ENCODE results near the gene PPM1E.
"Not testable (repeated sequence)": the region's sequence is repeated elsewhere in the genome, so short reads cannot be mapped to it uniquely, and the experiment has no call there.

Gene PPM1E

DNA sequence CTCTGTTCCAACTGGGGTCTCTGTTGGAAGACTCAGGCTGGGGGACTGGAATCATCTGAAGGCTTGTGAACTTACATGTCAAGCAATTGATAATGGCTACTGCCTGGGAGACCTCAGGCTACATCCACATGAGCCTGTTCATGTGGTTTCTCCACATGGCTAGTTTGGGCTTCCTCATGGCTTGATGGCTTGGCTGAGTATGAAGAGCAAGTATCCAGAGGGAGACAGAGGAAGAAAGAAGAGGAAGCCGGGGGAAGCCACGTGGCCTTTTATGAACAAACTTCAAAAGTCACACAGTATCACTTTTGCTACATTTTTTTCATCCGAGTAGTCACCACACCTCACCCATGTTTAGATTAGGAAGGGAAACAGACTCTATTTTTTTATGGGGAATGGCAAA is 192.2 kb downstream of the PPM1E start:
- peak; percentile 17 for DNase-seq (ENCODE audit: low read depth)

DNA sequence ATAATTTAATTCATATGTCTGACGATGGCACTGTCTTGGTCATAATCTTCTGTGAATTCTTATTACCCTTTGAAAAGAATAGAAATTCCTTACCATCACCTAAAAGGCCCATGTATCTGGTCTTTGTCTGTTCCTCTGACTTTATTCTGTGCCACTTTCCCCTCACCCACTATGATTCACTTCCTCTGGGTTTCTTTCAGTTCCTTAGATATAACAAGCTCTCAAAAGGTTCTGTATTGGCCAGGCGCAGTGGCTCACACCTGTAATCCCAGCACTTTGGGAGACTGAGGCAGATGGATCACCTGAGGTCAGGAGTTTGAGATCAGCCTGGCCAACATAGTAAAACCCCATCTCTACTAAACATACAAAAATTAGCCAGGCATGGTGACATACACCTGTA is 198.7 kb downstream of the PPM1E start:
- DNase-seq (ENCODE audit: low read depth) = peak; percentile 26

DNA sequence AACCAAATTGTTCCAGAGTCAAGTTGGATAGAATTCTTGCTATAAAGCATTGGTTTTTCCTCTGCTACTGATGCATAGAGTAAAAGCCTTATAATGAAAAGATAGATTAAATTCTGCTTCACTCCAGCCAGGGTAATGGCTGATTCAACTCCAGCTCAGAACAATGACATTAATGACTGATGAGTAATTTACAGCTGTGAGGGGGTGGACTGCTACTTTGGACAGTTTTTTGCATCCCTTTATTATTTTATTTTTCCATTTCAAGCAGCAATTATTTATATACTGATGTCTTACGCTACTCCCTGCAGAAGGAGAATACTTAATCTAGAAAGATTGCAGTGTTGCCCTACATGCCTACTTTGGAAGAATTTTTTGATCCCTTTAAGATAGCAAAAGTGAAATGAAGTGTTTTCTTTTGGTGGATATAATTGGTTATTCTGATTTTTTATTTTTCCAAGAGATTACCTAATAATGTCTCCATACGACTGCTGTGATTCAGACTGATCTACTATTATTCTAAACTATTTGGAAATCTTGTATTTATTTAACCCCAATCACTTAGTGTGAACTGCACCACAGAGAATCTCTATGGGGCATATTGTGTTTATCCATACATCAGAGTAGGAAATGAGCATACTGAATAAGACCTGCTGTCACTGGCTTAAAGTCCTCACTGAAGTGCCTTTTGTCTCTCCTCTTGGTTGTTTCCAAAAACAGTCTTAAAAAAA is 201.5 kb downstream of the PPM1E start:
- peak; percentile 61 for DNase-seq (ENCODE audit: low read depth)

DNA sequence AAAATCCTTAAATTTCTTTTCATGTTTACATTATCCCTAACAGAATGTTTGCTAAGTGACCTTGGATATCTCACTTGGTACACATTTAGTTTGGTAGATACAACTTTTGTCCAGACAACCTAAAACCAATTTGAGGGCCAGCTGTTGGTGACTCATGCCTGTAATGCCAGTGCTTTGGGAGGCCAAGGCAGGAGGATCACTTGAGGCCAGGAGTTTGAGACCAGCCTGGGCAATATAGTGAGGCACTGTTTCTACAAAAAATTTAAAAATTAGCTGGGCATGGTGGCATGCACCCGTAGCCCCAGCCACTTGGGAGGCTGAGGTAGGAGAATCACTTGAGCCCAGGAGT is 202.0 kb downstream of the PPM1E start:
- not testable (repeated sequence) for DNase-seq (ENCODE audit: low read depth)

DNA sequence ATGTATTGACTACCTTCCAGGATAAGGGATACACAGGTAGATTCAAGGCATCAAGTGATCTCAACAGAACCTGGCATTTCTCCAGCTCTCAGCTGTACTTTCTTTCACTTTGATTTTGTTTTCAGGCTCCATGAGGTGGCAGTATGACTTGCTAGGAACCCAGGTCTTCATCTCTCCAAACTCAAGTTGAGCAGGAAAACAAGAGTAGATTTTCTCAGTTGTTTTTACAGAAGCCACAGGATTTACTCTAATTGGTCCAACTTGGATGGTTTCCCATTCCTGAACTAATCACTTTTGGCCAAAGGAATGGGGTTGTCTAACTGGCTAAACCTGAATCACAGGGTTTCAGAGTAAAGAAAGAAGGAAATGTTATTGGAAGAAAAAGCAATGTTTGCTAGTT is 204.4 kb downstream of the PPM1E start:
- peak; percentile 76 for DNase-seq (ENCODE audit: low read depth)

DNA sequence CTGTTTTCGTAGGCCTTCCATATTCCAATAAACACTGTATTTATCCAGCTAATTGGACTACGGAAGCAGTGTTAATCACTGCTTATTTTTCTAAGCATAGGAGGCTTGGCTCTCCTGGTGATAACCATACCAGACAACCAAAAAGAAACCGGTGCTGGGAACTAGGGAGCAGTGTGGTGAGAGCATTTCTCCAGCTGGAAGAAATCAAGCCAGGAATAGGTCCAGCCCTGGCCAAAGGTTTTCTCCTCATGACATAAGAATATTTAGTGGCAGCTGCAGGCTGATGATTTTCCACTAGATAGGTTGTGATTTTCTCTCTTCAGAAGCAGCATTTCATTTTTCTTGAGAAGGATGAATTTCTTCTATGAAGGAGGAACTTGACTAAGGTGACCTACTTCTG is 209.6 kb downstream of the PPM1E start:
- no peak for DNase-seq (ENCODE audit: low read depth)

DNA sequence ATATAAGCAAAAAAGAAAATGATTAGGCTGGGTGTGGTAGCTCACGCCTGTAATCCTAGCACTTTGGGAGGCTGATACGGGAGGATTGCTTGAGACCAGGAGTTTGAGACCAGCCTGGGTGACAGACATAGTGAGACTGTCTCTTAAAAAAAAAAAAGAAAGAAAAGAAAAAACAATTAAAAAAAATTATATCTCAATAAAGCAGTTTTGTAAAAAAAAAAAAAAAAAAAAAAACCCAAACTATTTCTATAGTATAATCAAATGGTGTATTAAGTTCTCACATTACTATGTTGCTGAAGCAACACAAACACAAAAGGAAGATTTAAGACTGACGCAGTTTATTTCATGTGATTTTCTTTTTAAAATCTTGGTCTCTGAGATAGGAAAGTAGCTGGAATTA is 210.6 kb downstream of the PPM1E start:
- DNase-seq (ENCODE audit: low read depth) = no peak

DNA sequence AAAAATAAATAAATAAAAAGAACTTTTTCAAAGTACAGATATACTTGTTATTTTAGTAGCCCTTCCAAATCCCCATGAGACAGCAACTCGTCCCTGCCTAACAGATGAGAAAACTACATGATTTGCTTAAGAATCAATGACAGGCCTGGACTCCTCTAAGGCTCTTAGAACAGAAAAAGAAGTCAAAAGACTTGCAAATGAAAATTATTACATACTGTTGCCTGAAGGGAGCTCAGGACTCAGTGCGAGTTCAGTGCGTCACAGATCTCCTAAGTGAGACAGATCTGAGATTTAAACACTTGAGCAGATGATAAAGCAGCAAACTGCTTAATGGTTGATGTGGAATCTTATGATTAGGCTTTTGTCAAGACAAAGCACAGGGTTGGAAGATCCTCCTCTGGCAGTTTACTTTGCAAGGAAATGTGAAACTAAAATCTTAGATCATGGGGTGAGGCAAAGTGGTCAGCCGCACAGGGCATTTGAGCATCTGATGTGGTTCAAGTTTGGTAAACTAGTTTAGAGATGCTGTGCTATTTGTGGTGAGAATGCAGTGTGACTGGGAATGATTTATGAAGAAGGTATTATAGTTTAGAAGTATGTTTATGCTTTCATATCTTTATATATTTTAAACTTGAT is 212.9 kb downstream of the PPM1E start:
- no peak for DNase-seq (ENCODE audit: low read depth)

DNA sequence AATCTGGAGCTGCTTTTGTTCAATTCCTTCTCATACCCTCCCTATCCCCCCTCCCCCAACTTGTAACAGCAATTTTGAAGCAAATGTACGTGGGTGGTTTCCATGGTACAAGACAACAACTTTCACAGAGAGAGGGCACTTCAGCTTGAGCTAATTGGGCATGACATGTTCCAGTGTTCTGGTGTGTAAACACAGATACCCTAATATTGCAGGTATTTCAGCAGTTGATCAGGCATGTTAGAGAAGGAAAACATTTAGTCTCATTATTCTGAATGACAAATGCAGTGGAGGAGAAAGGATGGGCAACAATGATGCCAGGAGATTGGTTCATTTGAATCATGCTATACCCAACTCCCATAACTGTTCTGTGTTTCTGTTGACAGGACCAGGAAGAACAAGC is 213.5 kb downstream of the PPM1E start:
- DNase-seq (ENCODE audit: low read depth) = no peak

DNA sequence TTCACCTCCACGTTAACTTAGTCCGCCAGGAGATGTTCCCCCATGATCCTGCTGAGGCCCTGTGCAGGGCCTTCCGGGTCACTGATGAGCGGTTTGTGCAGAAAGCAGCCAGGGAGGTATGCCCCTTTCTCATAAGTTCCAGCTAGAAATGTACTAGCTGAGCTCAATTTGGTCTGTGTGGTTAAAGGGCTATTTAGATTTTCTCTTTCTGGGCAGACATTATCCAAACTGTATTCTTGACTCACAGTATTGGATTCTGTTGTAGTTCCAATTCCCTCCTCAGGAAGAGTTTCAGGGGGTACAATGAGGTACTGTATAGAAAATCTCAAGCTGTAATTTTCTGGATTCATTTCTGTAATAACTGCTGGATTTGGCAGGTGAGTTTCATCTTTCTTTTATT is 214.0 kb downstream of the PPM1E start:
- DNase-seq (ENCODE audit: low read depth) = no peak

DNA sequence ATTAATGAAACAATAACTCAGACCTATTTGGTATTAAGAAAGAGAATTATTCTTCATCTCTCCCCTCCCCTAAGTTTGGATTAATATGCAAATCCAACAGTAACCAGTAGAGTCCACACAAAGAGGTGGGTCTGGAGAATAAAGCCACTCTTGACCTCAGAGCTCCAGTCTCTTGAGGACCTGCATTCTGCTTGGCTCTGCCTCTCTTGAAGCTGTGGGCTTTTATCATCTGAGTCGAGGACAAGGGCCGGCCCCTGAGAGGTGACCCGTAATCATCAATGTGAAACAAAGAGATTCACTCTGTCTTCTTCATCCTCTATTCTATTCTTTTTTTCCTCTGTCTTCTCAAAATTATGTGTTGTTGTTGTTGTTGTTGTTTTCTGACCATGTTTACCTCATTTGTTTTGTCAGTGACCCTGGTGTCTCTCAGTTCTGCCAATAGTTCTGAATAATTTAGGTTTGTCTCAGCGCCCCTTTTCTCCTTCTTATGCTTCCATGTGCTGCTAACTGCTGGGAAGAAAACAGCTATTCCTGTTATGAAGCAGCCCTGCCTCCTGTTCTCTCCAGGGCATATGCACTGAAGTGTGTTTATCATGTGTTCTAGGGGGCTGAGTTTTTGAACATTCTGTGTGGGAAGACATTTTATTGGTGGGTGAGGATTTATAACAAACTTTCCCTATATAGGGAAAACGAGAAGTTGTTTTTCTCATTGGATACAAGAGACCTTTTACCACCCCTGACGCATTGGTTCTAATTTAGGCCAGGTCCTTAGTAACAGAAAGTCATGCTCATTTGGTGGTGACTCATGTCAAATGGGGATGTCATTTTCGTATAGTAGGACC is 215.2 kb downstream of the PPM1E start:
- DNase-seq (ENCODE audit: low read depth) = peak; percentile 26

DNA sequence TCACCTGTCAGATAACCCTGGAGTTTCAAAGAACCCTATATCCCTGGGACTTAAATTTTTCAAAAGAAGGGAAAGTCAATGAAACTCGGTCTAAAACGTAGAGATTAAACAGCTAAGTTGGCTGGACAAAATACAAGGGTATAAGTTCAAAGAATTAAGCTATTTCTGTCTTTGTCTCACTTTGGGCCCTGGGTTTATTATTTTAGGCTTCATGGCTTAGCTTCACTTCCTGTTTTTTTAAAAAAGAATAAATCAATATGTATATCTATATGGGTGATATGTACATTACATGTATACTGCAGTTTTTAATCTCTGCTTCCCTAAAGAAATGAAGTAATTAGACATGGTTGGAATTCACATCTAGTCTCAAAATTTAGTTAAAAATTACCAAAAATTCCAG is 218.7 kb downstream of the PPM1E start:
- no peak for DNase-seq (ENCODE audit: low read depth)

DNA sequence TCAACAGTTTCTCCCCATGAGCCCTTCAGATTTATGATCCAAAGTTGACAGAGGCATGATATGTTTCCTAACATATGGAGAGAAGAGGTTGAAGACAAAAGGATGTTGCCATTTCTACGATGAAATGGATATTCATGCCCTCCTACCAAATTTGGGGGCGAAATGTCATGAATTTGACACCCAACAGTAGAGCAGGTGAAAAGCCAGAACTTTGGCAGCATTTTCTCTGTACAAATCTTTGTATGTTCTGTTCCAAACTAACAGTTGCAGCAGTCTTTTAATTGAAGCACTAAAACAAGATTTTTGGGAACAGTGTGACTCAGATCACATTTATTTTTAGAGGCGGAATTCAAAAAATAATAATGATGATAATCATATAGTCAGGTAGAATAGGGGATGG is 220.9 kb downstream of the PPM1E start:
- DNase-seq (ENCODE audit: low read depth) = no peak

DNA sequence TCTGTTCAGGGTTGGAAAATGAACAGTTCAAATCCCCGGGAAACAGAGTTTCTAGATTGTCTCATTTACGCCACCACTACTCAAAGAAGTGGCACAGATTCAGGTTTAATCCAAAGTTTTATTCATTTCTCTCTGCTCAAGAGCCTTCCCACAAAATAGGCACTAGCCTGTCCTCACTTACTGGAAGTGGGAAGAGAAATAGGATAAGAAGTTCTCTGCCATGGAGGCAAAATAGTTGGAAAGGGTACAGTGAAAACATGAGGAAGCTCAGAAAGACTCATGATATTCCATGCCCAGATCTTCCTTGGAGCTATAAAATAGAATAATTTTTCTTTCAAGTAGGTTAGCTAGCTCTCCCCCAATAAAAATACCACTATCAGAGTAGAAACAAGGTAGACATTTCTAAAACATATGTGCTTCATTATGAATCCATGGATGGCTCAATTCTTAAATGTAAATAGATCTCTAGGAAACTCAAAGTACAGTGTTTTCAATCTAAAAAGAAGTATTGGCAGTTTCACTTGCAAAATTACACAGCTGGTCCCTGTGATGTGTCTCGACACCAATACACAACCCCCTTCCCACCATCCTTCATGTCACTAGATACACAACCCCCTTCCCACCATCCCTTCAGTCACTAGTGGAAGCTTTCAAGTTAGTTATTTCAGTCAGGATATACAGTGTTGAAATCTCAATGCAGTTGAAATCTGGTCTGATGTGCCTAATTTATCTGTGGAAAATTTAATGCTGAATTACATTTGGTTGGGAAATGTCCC is 225.2 kb downstream of the PPM1E start:
- no peak for DNase-seq (ENCODE audit: low read depth)

DNA sequence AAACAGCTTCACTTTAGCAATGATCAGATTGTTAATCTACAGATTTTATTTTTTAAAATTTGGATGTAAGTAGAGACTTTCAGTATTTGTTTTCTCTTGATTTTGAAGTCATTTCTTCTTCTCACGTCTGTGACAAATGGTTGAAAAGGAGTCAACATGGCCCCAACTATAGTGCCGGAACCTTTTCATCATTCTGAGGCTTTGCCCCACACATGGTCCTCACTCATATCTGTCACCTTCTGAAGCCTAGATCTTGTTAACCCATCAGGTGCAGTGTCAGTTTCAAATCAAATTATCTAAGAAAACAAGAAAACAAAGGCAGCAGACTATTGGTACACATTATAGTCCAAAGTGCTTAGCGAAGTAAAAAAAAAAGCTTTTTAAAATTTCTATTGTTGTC is 227.0 kb downstream of the PPM1E start:
- DNase-seq (ENCODE audit: low read depth) = no peak

DNA sequence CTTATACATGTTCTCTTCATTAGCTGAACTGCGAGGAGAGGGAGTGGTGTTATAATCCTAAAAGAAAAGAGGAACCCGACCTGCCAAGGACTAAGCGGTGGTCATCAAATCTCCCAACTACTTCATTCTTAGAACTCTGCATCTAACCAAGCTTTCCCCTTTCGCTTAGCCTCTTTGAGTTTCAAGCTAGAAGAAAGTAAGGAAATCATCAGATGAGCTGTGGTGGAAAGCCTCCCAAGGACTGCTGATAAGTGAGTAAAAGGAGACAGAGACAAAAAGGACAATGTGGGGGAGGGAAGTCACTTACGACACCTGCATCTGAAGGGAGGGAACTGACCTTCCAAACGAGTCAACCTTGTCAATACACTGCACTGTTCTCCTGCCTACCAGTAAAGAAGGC is 229.7 kb downstream of the PPM1E start:
- no peak for DNase-seq (ENCODE audit: low read depth)

DNA sequence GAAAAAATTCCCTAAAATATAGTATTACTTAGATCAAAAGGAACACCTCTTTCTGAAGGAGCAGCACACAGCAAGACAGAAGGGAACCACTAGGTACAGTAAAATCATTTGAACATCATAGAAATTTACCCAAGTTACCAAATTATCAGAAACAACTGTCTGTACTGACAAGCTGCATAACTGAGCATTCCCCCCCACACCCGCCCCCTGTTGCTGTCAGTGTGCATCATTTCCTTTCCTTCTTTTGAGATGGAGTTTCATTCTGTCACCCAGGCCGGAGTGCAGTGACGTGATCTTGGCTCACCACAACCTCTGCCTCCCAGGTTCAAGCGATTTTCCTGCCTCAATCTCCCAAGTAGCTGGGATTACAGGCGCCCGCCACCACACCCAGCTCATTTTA is 230.3 kb downstream of the PPM1E start:
- DNase-seq (ENCODE audit: low read depth) = peak; percentile 43

DNA sequence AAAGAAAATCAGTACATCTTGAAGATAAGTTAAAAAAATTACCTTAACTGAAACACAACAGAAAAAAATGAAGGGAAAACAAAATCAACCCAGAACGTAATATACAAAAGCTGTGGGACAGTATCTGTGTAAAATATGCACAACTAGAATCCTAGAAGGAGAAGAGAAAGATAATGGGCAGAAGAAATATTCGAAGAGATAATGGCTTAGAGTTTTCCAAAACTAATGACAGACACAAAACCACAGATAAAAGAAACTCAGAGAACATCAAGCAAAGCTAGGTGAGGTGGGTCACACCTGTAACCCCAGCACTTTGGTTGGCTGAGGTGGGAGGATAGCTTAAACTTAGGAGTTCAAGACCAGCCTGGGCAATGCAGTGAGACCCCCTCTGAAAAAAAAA is 234.0 kb downstream of the PPM1E start:
- no peak for DNase-seq (ENCODE audit: low read depth)

DNA sequence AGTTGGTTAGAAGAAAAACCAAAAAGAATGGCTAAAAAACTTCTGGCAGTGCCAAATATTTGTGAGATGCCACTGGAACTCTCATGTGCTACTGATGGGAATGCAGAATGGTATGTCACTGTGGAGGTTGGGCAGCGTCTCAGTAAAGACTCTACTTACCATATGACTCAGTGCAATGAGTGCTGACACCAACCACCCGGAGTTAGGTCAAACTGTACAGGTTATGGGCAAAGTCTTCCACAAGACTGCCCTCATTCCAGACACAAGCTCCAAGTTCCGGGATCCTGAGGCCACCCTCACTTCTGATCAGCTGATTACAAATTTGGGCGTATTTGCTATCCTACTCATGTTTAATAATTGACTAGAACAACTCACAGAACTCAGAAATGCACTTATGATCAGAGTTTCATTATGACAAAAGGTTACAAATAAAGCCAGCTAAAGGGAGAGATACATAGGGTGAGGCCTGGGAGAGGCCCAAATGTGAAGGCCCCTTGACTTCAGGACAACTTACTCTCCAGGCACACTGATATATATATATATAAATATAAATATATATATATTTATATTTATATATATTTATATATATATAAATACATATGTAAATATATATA is 236.2 kb downstream of the PPM1E start:
- peak; percentile 86 for DNase-seq (ENCODE audit: low read depth)

DNA sequence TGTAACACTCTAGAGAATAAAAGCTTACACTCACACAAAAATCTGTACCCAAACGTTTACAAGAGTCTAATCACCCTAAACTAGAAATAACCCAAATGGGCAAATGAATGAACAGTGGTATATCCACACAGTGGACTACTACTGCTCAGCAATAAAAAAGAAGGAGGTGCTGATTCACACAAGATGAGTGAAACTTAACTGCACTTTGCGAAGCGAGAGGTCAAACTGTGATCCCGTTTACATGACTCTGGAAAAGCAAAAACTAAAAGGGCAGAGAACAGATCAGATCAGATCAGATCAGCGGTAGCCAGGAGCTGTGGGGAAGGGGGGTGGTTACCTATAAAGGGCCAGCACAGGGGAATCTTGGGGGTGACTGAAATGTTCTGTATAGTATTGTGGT is 237.7 kb downstream of the PPM1E start:
- no peak for DNase-seq (ENCODE audit: low read depth)

DNA sequence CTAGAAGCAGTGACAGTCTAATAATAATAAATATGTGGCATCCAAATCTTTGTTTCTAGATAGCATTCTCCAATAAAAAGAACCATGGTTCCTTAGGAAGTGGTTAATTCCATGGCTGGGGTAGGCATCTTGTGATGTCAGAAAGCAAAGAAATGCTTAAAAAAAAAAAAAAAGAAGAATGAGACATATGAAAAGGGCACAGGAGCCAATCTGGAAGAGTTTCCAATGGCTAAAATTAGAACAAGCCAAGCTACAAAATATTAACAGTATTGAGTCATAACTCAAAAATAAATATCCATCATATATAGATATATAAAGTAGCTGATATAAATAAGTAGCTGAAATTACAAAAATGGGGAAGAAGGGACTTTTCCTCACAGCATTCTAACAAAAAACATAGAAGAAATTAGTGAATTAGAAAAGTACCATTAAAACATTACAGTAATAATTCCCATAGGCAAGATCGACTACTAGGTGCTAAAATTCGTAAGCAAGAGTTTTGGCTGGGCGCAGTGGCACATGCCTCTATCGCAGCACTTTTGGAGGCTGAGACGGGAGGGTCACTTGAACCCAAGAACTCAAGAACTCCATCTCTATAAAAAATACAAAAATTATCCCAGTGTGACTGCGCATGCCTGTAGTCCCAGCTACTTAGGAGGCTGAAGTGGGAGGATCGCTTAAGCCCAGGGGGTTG is 239.7 kb downstream of the PPM1E start:
- peak; percentile 8 for DNase-seq (ENCODE audit: low read depth)

All from ELR (cell line).